HEK293 (cell line): ENCODE results near the gene PLXNA2.

Experiments used
- CTCF ChIA-PET: fragments of 350-600 bp; formaldehyde crosslinking; extraction: SDS; loops from one replicate; lab custom pipeline; 2021; ENCODE audit warnings: antibody characterized with exemption; lab: Yijun Ruan, JAX
- POLR2A ChIA-PET: fragments of 300-600 bp; formaldehyde crosslinking; extraction: SDS; loops from one replicate; lab custom pipeline; 2020; ENCODE audit warnings: antibody characterized with exemption, inconsistent platforms; lab: Yijun Ruan, JAX
- H3K27ac ChIP-seq: fragments of 200-500 bp; sonication (Bioruptor generic); 2 replicates; pipeline ENCODE4 v1.5.1; 2014; ENCODE audit warnings: low read depth, low read length, control low read depth, inconsistent platforms; ENCODE audit errors: extremely low read depth
- H3K36me3 ChIP-seq, 2 experiments: fragments of 200-500 bp in 1 of 2; sonication (Bioruptor generic) in 1 of 2; 1 replicate in 1 of 2; 2 replicates in 1 of 2; pipeline ENCODE4 v1.5.1; 2014 to 2017; ENCODE audit warnings: inconsistent platforms in 2 of 2, low read length in 2 of 2; ENCODE audit not compliant: control insufficient read depth in 2 of 2, insufficient read depth in 1 of 2
- H3K4me1 ChIP-seq: fragments of 200-500 bp; sonication (Bioruptor generic); 2 replicates; pipeline ENCODE4 v1.5.1; 2014; ENCODE audit warnings: mild to moderate bottlenecking, low read length, inconsistent platforms; ENCODE audit not compliant: control insufficient read depth, insufficient read depth
- H3K4me3 ChIP-seq: 2 replicates; pipeline ENCODE4 v1.5.1; 2011; ENCODE audit warnings: low read depth, mild to moderate bottlenecking, control low read depth, low read length, moderate library complexity
- H3K9me3 ChIP-seq: fragments of 200-500 bp; sonication (Bioruptor generic); 2 replicates; pipeline ENCODE4 v1.5.1; 2014; ENCODE audit warnings: low read depth, low read length, inconsistent platforms; ENCODE audit not compliant: control insufficient read depth, insufficient read depth
- GLI4 ChIP-seq: fragments of 450-650 bp; formaldehyde crosslinking; IDR thresholded peaks from 2 replicates; pipeline ENCODE4 v1.5.1; 2016; ENCODE audit warnings: missing biosample characterization, missing genetic modification characterization
- GLIS1 ChIP-seq: fragments of 450-650 bp; formaldehyde crosslinking; IDR thresholded peaks from 2 replicates; pipeline ENCODE4 v1.5.1; 2016; ENCODE audit warnings: missing biosample characterization, missing genetic modification characterization
- KLF8 ChIP-seq: fragments of 450-650 bp; formaldehyde crosslinking; IDR thresholded peaks from 2 replicates; pipeline ENCODE4 v1.5.1; 2016; ENCODE audit warnings: missing biosample characterization, missing genetic modification characterization
- RBAK ChIP-seq: fragments of 450-650 bp; formaldehyde crosslinking; IDR thresholded peaks from 2 replicates; pipeline ENCODE4 v1.5.1; 2016; ENCODE audit warnings: missing biosample characterization, missing genetic modification characterization
- SCRT1 ChIP-seq: fragments of 450-650 bp; formaldehyde crosslinking; IDR thresholded peaks from 2 replicates; pipeline ENCODE4 v1.5.1; 2016; ENCODE audit warnings: missing biosample characterization, missing genetic modification characterization, borderline replicate concordance
- ZBTB8A ChIP-seq: fragments of 450-650 bp; formaldehyde crosslinking; IDR thresholded peaks from 2 replicates; pipeline ENCODE4 v1.5.1; 2016; ENCODE audit warnings: missing biosample characterization, missing genetic modification characterization
- ZFP3 ChIP-seq: fragments of 450-650 bp; formaldehyde crosslinking; IDR thresholded peaks from 2 replicates; pipeline ENCODE4 v1.5.1; 2016; ENCODE audit warnings: low read depth, missing biosample characterization, missing genetic modification characterization
- ZNF140 ChIP-seq: fragments of 450-650 bp; formaldehyde crosslinking; IDR thresholded peaks from 2 replicates; pipeline ENCODE4 v1.5.1; 2016; ENCODE audit warnings: missing biosample characterization, missing genetic modification characterization
- ZNF16 ChIP-seq: fragments of 450-650 bp; formaldehyde crosslinking; IDR thresholded peaks from 2 replicates; pipeline ENCODE4 v1.5.1; 2016; ENCODE audit warnings: low read depth, missing biosample characterization, missing genetic modification characterization
- ZNF202 ChIP-seq: fragments of 450-650 bp; formaldehyde crosslinking; IDR thresholded peaks from 2 replicates; pipeline ENCODE4 v1.5.1; 2016; ENCODE audit warnings: missing biosample characterization, missing genetic modification characterization, borderline replicate concordance
- ZNF24 ChIP-seq: fragments of 450-650 bp; formaldehyde crosslinking; IDR thresholded peaks from 2 replicates; pipeline ENCODE4 v1.5.1; 2016; ENCODE audit warnings: missing biosample characterization, missing genetic modification characterization
- ZNF248 ChIP-seq: fragments of 450-650 bp; formaldehyde crosslinking; IDR thresholded peaks from 2 replicates; pipeline ENCODE4 v1.5.1; 2017; ENCODE audit warnings: missing biosample characterization, missing genetic modification characterization
- ZNF341 ChIP-seq: fragments of 450-650 bp; formaldehyde crosslinking; IDR thresholded peaks from 2 replicates; pipeline ENCODE4; 2016; ENCODE audit warnings: low read depth, missing biosample characterization, missing genetic modification characterization
- ZNF391 ChIP-seq: fragments of 450-650 bp; formaldehyde crosslinking; IDR thresholded peaks from 2 replicates; pipeline ENCODE4 v1.5.1; 2016; ENCODE audit warnings: low read depth, missing biosample characterization, missing genetic modification characterization, borderline replicate concordance
- ZNF501 ChIP-seq: fragments of 450-650 bp; formaldehyde crosslinking; IDR thresholded peaks from 2 replicates; pipeline ENCODE4 v1.5.1; 2016; ENCODE audit warnings: missing biosample characterization, missing genetic modification characterization
- ZNF558 ChIP-seq: fragments of 450-650 bp; formaldehyde crosslinking; IDR thresholded peaks from 2 replicates; pipeline ENCODE4 v1.5.1; 2016; ENCODE audit warnings: missing biosample characterization, missing genetic modification characterization
- ZNF629 ChIP-seq: fragments of 450-650 bp; formaldehyde crosslinking; IDR thresholded peaks from 2 replicates; pipeline ENCODE4 v1.5.1; 2017; ENCODE audit warnings: missing biosample characterization, missing genetic modification characterization
- ZNF670 ChIP-seq: fragments of 450-650 bp; formaldehyde crosslinking; IDR thresholded peaks from 2 replicates; pipeline ENCODE4 v1.5.1; 2016; ENCODE audit warnings: missing biosample characterization, missing genetic modification characterization, low read depth
- ZNF707 ChIP-seq: fragments of 450-650 bp; formaldehyde crosslinking; IDR thresholded peaks from 2 replicates; pipeline ENCODE4 v1.5.1; 2016; ENCODE audit warnings: missing biosample characterization, missing genetic modification characterization
- ZNF837 ChIP-seq: fragments of 450-650 bp; formaldehyde crosslinking; IDR thresholded peaks from 2 replicates; pipeline ENCODE4 v1.5.1; 2016; ENCODE audit warnings: missing biosample characterization, missing genetic modification characterization
- ZSCAN30 ChIP-seq: fragments of 450-650 bp; IDR thresholded peaks from 2 replicates; pipeline ENCODE4 v1.5.1; 2018; ENCODE audit warnings: missing biosample characterization, mild to moderate bottlenecking, missing genetic modification characterization, moderate library complexity
- ZSCAN4 ChIP-seq: fragments of 450-650 bp; formaldehyde crosslinking; IDR thresholded peaks from 2 replicates; pipeline ENCODE4 v1.5.1; 2017; ENCODE audit warnings: missing biosample characterization, missing genetic modification characterization
- TF ChIP-seq, protein P1 (sequence below): fragments of 450-650 bp; IDR thresholded peaks from 2 replicates; pipeline ENCODE4 v1.5.1; 2018; ENCODE audit warnings: missing biosample characterization, mild to moderate bottlenecking, missing genetic modification characterization
- TF ChIP-seq, protein P2 (sequence below): fragments of 450-650 bp; formaldehyde crosslinking; IDR thresholded peaks from 2 replicates; pipeline ENCODE4 v1.5.1; 2016; ENCODE audit warnings: missing biosample characterization, missing genetic modification characterization, borderline replicate concordance

PLXNA2 gene

GRCh38 chr1:208234721-208235120 lies 9.5 kb downstream of the PLXNA2 start:
- no peak overlapping the region for H3K27ac ChIP-seq
- H3K4me1 ChIP-seq, result peaks cover 9% of the 10 kb centered on the region; the same call in 1 of the 2 replicates
- no peaks in the 10 kb centered on the region for H3K36me3 ChIP-seq
- H3K4me3 ChIP-seq, result no peak overlapping the region
- H3K9me3 ChIP-seq, result no peaks in the 10 kb centered on the region
- POLR2A ChIA-PET, result interaction anchor here (2.4 kb wide), 1 partner anchor 10 kb away, joined by 10 read pairs; the partner anchor contains the start of gene PLXNA2
- CTCF ChIA-PET, result interaction anchor here (0.6 to 14.9 kb wide), 3 partner anchors 11 to 100 kb away, joined by 3 to 175 read pairs (median 4); no protein-coding TSS in a partner anchor
- TF ChIP-seq, protein P1, sequence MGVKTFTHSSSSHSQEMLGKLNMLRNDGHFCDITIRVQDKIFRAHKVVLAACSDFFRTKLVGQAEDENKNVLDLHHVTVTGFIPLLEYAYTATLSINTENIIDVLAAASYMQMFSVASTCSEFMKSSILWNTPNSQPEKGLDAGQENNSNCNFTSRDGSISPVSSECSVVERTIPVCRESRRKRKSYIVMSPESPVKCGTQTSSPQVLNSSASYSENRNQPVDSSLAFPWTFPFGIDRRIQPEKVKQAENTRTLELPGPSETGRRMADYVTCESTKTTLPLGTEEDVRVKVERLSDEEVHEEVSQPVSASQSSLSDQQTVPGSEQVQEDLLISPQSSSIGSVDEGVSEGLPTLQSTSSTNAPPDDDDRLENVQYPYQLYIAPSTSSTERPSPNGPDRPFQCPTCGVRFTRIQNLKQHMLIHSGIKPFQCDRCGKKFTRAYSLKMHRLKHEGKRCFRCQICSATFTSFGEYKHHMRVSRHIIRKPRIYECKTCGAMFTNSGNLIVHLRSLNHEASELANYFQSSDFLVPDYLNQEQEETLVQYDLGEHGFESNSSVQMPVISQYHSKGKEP (tag by site-specific recombination), result no peak
- TF ChIP-seq ZFP3 (tag by site-specific recombination) (no peak), KLF8 (tag by site-specific recombination) (no peak), ZNF629 (tag by site-specific recombination) (no peak), ZNF707 (no peak)

DNA sequence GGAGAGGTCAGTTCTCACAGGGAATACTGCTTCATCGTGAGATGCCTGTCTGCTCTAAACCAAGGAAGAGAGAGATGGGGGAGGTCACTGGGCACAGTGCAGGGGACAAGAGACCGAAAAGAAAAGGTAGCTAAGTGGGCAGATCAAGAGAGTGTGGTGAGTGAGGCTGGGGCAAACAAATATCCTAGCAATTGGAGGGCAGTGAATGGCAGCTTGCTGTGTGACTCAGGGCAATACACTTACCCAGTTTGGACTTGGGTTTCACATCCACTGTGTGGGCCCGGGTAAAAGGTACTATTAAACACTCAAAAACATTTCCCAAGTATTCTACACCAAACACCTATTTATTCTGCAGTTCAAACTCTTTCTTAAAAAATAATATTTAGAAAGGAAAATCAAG lies 10.2 kb downstream of the PLXNA2 start:
- CTCF ChIA-PET, result interaction anchor here (0.9 to 14.9 kb wide), 3 partner anchors 99 to 236 kb away, joined by 3 to 175 read pairs (median 3); no protein-coding TSS in a partner anchor
- Histone ChIP-seq H3K9me3 (no peaks in the 10 kb centered on the region), H3K27ac (no peak overlapping the region)
- POLR2A ChIA-PET, result interaction anchor here (2.4 kb wide), 1 partner anchor 10 kb away, joined by 10 read pairs; the partner anchor contains the start of gene PLXNA2
- TF ChIP-seq ZNF140 (tag by site-specific recombination) (no peak), ZSCAN30 (tag by site-specific recombination) (no peak), ZSCAN4 (tag by site-specific recombination) (no peak), ZNF391 (tag by site-specific recombination) (no peak), SCRT1 (tag by site-specific recombination) (no peak), ZNF501 (no peak), ZNF341 (tag by site-specific recombination) (no peak), ZBTB8A (tag by site-specific recombination) (no peak), RBAK (tag by site-specific recombination) (no peak), GLIS1 (no peak), ZNF202 (tag by site-specific recombination) (no peak), ZNF24 (tag by site-specific recombination) (no peak), ZNF837 (no peak), GLI4 (tag by site-specific recombination) (no peak), ZNF558 (no peak), ZNF16 (tag by site-specific recombination) (no peak), ZNF670 (tag by site-specific recombination) (no peak), ZNF248 (tag by site-specific recombination) (no peak)
- TF ChIP-seq, protein P2, sequence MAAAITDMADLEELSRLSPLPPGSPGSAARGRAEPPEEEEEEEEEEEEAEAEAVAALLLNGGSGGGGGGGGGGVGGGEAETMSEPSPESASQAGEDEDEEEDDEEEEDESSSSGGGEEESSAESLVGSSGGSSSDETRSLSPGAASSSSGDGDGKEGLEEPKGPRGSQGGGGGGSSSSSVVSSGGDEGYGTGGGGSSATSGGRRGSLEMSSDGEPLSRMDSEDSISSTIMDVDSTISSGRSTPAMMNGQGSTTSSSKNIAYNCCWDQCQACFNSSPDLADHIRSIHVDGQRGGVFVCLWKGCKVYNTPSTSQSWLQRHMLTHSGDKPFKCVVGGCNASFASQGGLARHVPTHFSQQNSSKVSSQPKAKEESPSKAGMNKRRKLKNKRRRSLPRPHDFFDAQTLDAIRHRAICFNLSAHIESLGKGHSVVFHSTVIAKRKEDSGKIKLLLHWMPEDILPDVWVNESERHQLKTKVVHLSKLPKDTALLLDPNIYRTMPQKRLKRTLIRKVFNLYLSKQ, result no peak
- TF ChIP-seq, all 188 proteins: peak for 0
- Histone ChIP-seq H3K4me1 (peaks cover 9% of the 10 kb centered on the region; the same call in 1 of the 2 replicates), H3K4me3 (no peak overlapping the region), H3K36me3 (no peaks in the 10 kb centered on the region)
